GM18868 (cell line): ENCODE results near the gene TYRO3.
"Not testable (repeated sequence)": the region's sequence is repeated elsewhere in the genome, so short reads cannot be mapped to it uniquely, and the experiment has no call there.

Experiments
- ATAC-seq: cut with Tn5 transposase; IDR thresholded peaks from one replicate; pipeline ENCODE4 v1.9.1; 2021; ENCODE audit warnings: mild to moderate bottlenecking, moderate library complexity; ENCODE audit not compliant: unreplicated experiment

Gene TYRO3

GRCh38 chr15:41553731-41554130, 5.3 kb upstream of the TYRO3 start:
- no peak for ATAC-seq

DNA sequence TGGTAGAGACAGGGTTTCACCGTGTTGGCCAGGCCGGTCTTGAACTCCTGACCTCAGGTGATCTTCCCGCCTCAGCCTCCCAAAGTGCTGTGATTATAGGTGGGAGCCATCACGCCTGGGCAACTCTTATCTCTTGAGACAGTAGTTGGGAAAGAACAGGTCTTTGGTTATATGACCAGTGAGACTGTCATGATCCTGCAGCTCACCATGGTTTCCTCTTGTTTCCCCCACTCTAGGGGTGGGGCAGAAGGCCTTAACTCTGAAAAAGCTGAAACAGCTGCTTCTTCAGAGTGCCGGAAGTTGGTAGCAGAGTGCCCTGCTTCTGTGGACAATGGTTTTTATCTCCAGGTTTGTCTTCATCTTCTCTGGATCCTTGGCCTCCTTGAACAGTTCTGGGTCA, 4.7 kb upstream of the TYRO3 start:
- ATAC-seq, result no peak

GRCh38 chr15:41554915-41555314, 4.1 kb upstream of the TYRO3 start:
- no peak for ATAC-seq

- ATAC-seq, result no peak
Measured at GRCh38 chr15:41556677-41557076, 2.3 kb upstream of the TYRO3 start.

DNA sequence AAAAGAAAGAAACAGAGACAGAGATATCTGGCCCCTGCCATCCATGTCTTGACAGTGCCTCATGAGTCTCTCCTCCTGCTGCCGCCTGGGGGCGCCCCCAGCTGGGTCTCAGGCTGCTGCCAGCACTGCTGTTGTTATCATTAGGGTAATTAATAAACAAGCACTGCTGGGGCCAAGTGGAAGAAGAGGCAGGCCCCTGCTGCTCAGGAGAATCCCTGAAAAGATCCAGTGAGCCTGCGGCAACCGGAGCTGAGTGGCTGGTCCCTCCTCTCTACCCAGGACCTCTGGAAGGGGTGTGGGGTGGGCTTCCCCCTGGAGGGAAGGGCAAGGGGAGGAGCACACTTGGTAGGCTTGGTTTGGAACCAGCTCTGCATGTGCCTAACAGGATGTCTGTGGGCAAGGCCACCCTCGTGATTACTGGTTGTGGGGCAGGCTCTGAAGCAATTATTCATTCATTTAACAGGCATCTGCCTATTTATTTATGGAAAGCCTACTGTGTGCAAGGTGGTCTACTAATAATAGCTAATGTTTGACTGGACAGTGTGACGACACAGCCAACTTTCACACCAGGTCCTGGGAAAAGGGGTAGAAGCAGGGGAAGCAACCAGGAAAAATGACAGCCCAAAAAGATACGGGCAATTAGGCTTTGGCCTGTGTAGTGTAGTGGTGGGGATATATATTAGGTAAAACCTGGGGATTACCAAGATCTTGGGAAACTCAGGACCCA, 1.2 kb upstream of the TYRO3 start:
- ATAC-seq, result peak; percentile 66

DNA sequence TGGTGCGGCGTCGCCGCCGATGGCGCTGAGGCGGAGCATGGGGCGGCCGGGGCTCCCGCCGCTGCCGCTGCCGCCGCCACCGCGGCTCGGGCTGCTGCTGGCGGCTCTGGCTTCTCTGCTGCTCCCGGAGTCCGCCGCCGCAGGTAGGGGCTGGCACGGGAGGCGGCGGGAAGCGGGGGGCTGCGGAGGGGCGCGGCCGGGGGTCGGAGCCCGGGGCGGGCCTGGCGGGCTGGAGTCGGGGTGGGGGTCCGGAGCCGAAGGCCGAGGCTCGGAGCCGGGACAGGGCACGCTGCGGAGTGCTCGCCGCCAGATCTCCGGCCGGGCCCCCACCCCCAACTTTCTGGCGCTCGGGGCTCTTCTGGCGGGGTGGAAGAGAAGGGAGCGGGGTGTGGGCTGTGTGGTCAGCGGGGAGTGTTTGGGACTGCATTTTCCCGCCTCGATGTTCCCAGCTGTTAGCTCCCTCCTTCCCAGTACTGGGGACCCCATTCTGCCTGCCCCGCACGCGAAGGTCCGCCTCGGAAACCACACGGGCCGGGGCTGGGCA, 299 bp downstream of the TYRO3 start:
- no peak for ATAC-seq

DNA sequence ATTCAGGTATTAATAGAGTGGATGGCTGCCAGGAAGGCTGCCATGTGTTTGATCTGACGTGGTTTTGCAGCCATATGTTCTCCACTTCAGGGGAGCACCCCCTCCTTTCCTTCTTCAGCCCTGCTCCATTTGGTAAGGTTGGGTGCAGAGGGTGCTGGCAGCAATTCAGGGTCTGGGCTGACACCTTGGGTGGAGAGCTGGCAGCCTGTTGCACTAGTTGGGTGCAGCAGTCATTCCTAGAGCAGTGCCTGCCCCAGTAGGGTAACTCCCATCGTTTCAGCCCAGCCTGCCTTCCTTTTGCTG, 1.5 kb downstream of the TYRO3 start:
- no peak for ATAC-seq

DNA sequence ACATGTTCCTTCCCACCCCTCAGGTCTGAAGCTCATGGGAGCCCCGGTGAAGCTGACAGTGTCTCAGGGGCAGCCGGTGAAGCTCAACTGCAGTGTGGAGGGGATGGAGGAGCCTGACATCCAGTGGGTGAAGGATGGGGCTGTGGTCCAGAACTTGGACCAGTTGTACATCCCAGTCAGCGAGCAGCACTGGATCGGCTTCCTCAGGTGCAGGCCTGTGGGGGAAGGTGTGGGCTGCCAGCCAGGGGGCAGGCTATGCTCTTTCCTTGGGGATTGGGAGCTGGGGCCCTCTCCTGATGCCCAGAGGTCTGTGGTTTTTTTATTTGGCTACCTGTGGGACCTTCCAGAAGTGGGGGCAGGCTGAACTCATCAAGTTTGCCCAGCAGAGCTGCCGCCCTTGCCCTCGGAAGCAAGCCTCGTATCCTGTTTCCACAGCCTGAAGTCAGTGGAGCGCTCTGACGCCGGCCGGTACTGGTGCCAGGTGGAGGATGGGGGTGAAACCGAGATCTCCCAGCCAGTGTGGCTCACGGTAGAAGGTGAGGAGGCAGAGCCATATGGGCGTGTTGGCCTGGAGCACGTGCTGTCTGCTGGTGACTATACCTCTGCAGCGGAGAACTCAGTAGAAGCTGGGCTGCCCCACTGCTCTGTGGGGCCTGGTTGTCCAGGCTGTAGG, 2.2 kb downstream of the TYRO3 start:
- no peak for ATAC-seq

DNA sequence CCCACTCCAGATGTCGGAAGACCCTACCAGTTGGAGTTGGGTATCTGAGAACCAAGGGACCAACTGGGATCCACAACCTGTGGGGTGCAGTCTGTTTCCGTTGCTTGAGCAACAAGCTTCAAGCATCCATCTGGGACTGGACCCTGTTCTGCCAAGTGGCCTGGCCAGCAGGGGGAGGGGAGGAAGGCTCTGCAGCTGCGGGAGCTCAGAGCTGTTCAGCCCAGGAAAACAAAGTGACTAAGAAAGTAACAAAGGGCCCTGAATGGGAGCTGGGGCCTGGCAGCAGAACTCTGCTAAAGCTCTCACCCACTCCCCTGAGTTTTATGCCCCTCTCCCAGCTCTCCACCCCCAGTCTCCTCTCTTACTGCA, 2.7 kb downstream of the TYRO3 start:
- no peak for ATAC-seq

- ATAC-seq, result no peak
Measured at GRCh38 chr15:41562244-41562643, 3.2 kb downstream of the TYRO3 start.

DNA sequence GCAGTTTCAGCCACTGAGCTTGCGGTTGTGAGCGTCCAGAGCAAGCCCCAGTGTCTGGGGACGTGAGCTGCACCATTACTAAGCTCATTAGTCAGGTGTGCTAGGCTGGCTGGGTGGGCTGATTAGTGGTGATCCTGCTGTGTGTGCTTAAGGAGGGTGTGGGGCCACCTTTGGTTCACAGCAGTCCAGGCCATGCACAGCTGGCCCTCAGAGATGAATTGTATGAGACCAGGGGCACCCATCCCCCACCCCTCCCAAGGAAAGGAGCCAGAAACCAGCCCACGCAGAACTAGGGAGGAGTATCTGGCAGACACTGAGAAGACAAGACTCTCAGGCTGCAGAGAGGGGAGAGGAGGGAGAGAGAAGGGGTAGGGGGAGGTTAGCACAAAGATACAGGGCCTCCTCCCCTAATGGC, 3.8 kb downstream of the TYRO3 start:
- ATAC-seq, result no peak

DNA sequence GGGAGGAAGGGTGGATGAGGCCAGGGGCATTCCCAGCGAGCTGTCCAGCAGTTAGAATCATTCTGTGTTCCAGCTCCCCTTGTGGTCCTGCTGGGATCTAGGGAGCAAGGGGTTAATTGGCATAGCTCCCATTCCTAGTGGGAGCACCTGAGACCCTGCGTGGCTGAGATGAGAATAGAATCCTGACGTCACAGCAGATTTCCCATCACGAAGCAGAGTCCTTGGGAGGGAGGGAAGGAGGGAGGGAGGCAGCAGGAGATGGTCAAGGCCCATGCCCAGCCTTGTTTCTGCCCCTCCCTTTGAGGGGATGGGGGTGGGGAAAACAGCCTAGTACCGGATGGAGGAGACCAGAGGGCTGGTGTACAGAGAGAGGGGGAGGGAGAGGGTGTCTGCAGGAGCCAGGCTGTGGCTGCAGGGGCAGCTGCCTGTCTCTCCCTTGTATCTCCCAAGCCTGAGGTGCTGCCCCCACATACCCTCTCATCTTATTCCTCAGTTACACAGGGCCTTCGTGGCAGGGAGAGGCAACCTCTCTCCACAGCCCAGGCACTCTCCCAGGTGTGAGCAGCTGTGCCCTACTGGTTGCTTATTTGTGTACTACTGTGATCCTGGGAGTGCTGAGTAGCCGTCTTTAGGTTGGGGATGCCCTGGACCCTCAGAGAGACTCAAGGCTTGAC, 5.4 kb downstream of the TYRO3 start:
- no peak for ATAC-seq

DNA sequence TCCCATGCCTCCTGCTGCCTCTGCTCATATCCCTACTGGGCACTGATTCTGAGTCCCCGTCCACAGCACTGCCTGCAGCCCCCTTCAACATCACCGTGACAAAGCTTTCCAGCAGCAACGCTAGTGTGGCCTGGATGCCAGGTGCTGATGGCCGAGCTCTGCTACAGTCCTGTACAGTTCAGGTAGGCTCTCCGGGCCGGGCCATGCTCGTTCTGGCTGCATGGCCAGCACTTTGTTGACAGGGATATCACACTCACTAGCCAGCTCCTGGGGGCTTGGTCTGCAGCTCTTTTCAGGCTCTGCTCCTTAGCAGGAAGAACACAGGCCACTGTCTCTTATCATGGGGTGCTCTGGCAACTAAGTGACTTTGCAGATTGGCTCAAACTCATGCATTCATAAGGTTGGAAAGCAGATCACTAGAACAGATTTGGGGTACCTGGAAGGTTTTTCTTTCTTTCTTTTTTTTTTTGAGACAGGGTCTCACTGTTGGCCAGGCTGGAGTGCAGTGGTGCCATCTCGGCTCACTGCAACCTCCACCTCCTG, 6.0 kb downstream of the TYRO3 start:
- ATAC-seq, result no peak

- ATAC-seq, result no peak
Measured at GRCh38 chr15:41565702-41566101, 6.7 kb downstream of the TYRO3 start.

- no peak for ATAC-seq
Measured at GRCh38 chr15:41566121-41566885, 7.3 kb downstream of the TYRO3 start.

GRCh38 chr15:41567261-41567660, 8.2 kb downstream of the TYRO3 start:
- ATAC-seq, result no peak

GRCh38 chr15:41567862-41568261, 8.8 kb downstream of the TYRO3 start:
- no peak for ATAC-seq

DNA sequence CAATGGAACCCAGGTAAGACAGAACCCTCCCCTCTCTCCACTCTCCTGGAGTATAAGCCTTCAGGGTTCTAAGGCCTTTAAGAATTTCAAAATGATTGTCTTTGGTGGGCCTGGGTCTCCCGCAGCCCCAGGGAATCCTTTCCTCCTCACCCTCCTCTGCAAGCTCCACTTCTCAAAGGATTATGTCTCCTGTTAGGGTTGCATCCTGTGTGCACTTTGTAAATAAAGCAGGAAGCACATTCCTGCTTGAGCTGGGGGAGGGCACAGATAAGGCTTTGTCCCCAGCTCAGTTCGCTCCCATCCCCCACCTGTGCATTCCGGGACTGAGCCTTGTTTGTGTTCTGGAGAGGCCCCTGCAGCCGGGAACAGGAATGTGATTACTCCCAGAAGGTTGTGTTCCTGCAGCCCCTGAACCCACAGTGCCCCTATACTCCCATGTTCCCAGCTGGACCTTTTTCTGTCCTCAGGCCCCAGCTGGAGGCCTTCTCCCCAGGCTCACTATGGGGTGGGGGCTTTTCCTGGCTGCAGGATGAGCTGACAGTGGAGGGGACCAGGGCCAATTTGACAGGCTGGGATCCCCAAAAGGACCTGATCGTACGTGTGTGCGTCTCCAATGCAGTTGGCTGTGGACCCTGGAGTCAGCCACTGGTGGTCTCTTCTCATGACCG, 9.5 kb downstream of the TYRO3 start:
- ATAC-seq, result no peak

- ATAC-seq, result not testable (repeated sequence)
Measured at GRCh38 chr15:41569232-41569631, 10.2 kb downstream of the TYRO3 start.

DNA sequence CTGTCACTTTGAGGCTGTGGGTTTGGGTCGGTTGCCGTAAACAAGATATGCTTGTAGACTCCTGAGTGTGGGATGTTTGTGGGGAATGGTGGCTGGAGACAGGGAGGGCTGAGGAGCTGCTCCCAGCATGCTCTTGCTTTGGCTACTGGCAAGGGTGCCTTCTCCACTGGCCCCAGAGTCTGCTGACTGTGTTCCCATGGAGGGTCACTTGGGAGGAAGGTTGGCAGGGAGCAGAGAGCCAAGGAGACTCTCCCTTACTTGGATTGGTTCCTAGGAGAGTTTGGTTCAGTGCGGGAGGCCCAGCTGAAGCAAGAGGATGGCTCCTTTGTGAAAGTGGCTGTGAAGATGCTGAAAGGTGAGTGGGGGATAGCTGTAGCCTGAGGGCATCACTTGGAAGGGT, 11.8 kb downstream of the TYRO3 start:
- ATAC-seq, result no peak

- ATAC-seq, result no peak
Measured at GRCh38 chr15:41571948-41572347, 12.9 kb downstream of the TYRO3 start.
